Heart right ventricle (tissue), 16 donors: ENCODE data around the gene CLEC10A. TPM values are rescaled to one million over a fixed set of nuclear protein-coding genes. Genes with fewer than 3 reads are reported as not detected.

Experiments
- ATAC-seq, 8 donors: fragments of 200-7000 bp; cut with Tn5 transposase; one replicate each; pipeline ENCODE4 v1.9.1; 2020; ENCODE audit warnings: mild to moderate bottlenecking in 8 of 8, moderate library complexity in 8 of 8, moderate number of reproducible peaks in 1 of 8
- DNase-seq, 2 donors: peaks; one replicate each; pipeline ENCODE4 v3.0.0-alpha.2; 2020
- H3K27ac ChIP-seq, 10 donors: fragments of 200-600 bp; sonication (generic) in 2 of 10; one replicate each; pipeline versions ENCODE4 v1.5.0 to v1.8.0; 2020 to 2022; ENCODE audit warnings: mild to moderate bottlenecking in 3 of 10
- H3K27me3 ChIP-seq, 7 donors: fragments of 200-600 bp; one replicate each; pipeline ENCODE4 v1.8.0; 2021 to 2022; ENCODE audit warnings: mild to moderate bottlenecking in 2 of 7
- H3K36me3 ChIP-seq, 9 donors: fragments of 200-600 bp; sonication (generic) in 1 of 9; one replicate each; pipeline versions ENCODE4 v1.5.0 to v1.8.0; 2020 to 2022; ENCODE audit warnings: mild to moderate bottlenecking in 2 of 9
- H3K4me1 ChIP-seq, 9 donors: fragments of 200-600 bp; sonication (generic) in 1 of 9; one replicate each; pipeline versions ENCODE4 v1.5.0 to v1.8.0; 2020 to 2022; ENCODE audit warnings: mild to moderate bottlenecking in 4 of 9
- H3K4me3 ChIP-seq, 10 donors: fragments of 200-600 bp; sonication (generic) in 2 of 10; one replicate each; pipeline versions ENCODE4 v1.5.0 to v1.8.0; 2020 to 2022; ENCODE audit warnings: mild to moderate bottlenecking in 7 of 10, moderate library complexity in 2 of 10
- H3K9me3 ChIP-seq, 11 donors: fragments of 200-600 bp in 10 of 11; sonication (generic) in 2 of 11; one replicate each; pipeline versions ENCODE4 v1.5.0 to v1.8.0; 2013 to 2022; ENCODE audit warnings: mild to moderate bottlenecking in 2 of 11, control low read depth in 1 of 11, moderate library complexity in 1 of 11
- CTCF ChIP-seq, 9 donors: fragments of 200-600 bp; sonication (generic) in 2 of 9; IDR thresholded peaks; one replicate each; pipeline versions ENCODE4 v1.5.0 to v1.8.0; 2021 to 2022; ENCODE audit warnings: antibody characterized with exemption in 9 of 9, mild to moderate bottlenecking in 5 of 9, moderate library complexity in 1 of 9
- WGBS, 2 donors: extraction: QIAGEN DNeasy Blood & Tissue Kit; methylation state at CpG; one replicate each; pipeline ENCODE4 v1.1.7; 2013; ENCODE audit warnings: inconsistent platforms in 1 of 2; 5-methylcytosine and 5-hydroxymethylcytosine counted together
- intact Hi-C, 10 donors: fragments of 100-400 bp; cut with DNase I; formaldehyde crosslinking; loops; one replicate each; pipeline versions ENCODE4 v1.11.1 to v1.14.2; 2022
- polyA plus RNA-seq, 2 donors: library from polyadenylated mRNA; stranded (reverse); fragments of 200-250 nt; gene quantifications; one replicate each; pipeline ENCODE4 v1.2.3, GENCODE V29; 2013
- total RNA-seq, 10 donors: library from RNA; stranded (reverse); fragmentation: NEBNext Ultra II Directional in 3 of 10; extraction: Animal tissue kit (Norgen Biotek cat#: 25700) in 3 of 10; gene quantifications; one replicate each; pipeline versions ENCODE4 v1.2.1 to v1.2.4, GENCODE V29; 2021 to 2023
- donor health status: Arrhythmogenic right ventricular cardiomyopathy.
- donor health status: ischemic (EF 13 %, LVEDD 7.1; RV severe dilation, severe dysfunction).
- donor health status: healthy with polysubstance abuse.
- donor health status: DM: no; HTN: yes; CAD: no.
- donor health status: DM: no; HTN: no; CAD: no.
- donor health status: ischemic (EF 25% LVEDD 6.9; RV normal size, moderate dysfunction).
- donor health status: ischemic (EF 25% LVEDD 5.7; RV mildly dilated, moderate dysfunction).
- donor health status: healthy.
- donor health status: DM: yes; HTN: yes; CAD: no.
- donor health status: Ischemic cardiomyopathy.
- donor health status: ischemic (EF 35%, LVEDD 5.7; RV mildly dilated, moderate dysfunction).
- donor health status: nonischemic (EF 11% LVEDD 7.7; RV severe dilation, severe dysfunction).
- donor health status: DM: yes; HTN: yes; CAD: no.
- donor health status: PGD.
- donor health status: ischemic (EF 29% LVEDD 5.4; RV normal size, mild dysfunction).
- donor health status: nonischemic (EF 23%, LVEDD 6.1; RV moderate dilation, normal function).

The CLEC10A gene
- total and polyA plus RNA-seq, 12 donors: 1.4 to 26.3 (median 2.3) TPM

GRCh38 chr17:7084088-7084487 is 4.0 kb upstream of the CLEC10A start:
- DNase-seq (no peak), ATAC-seq (peak in 1 of 8 donors; percentile 9)
- no peak for TF ChIP-seq CTCF (IDR thresholded peaks at IDR 0.05)
- peak overlapping the region in 1 of 10 donors; percentile 77 for H3K27ac ChIP-seq
- H3K9me3 ChIP-seq: no peaks in the 10 kb centered on the region
- H3K4me3 ChIP-seq: no peak overlapping the region
- no peaks in the 10 kb centered on the region for H3K36me3 ChIP-seq
- H3K27me3 ChIP-seq: peaks cover 0 to 18% (median 3%) of the 10 kb centered on the region in 7 donors
- 36 to 49% methylated on average over 7 of the region's 7 CpGs for WGBS, 2 donors
- peaks cover 0 to 42% (median 0%) of the 10 kb centered on the region in 9 donors for H3K4me1 ChIP-seq
- intact Hi-C loops: loop anchor here in 1 of 10 donors (5.0 kb wide), 1 partner anchor 38 kb away; no protein-coding TSS in a partner anchor

- Histone ChIP-seq H3K4me1 (peaks cover 0 to 42% (median 0%) of the 10 kb centered on the region in 9 donors), H3K27me3 (peaks cover 0 to 13% (median 0%) of the 10 kb centered on the region in 7 donors), H3K36me3 (no peaks in the 10 kb centered on the region), H3K9me3 (no peaks in the 10 kb centered on the region), H3K4me3 (no peak overlapping the region), H3K27ac (peak overlapping the region in 1 of 10 donors; percentile 77)
- intact Hi-C loops: loop anchor here in 1 of 10 donors (5.0 kb wide), 1 partner anchor 39 kb away; no protein-coding TSS in a partner anchor
- WGBS, 2 donors: 83 to 85% methylated on average over 4 of the region's 4 CpGs
- ATAC-seq (no peak), DNase-seq (no peak)
- no peak for TF ChIP-seq CTCF (IDR thresholded peaks at IDR 0.05)
Observed at GRCh38 chr17:7083592-7083991, 3.5 kb upstream of the CLEC10A start.

GRCh38 chr17:7081341-7082062 is 1.5 kb upstream of the CLEC10A start:
- Histone ChIP-seq H3K36me3 (no peaks in the 10 kb centered on the region), H3K27me3 (peaks cover 0 to 8% (median 0%) of the 10 kb centered on the region in 7 donors), H3K27ac (no peak overlapping the region), H3K9me3 (no peaks in the 10 kb centered on the region), H3K4me3 (no peak overlapping the region), H3K4me1 (peaks cover 0 to 42% (median 0%) of the 10 kb centered on the region in 9 donors)
- no peak for DNase-seq
- no peak for TF ChIP-seq CTCF (IDR thresholded peaks at IDR 0.05)
- 81 to 86% methylated on average over 16 of the region's 16 CpGs for WGBS, 2 donors
- intact Hi-C loops: loop anchor here in 1 of 10 donors (5.0 kb wide), 1 partner anchor 41 kb away; no protein-coding TSS in a partner anchor
- no peak for ATAC-seq

GRCh38 chr17:7080456-7081041 is 498 bp upstream of the CLEC10A start:
- ATAC-seq: peak in 7 of 8 donors; percentile 41 to 86 (median 78)
- H3K4me3 ChIP-seq: no peak overlapping the region
- H3K27me3 ChIP-seq: peaks cover 0 to 5% (median 0%) of the 10 kb centered on the region in 7 donors
- no peak for TF ChIP-seq CTCF (IDR thresholded peaks at IDR 0.05)
- H3K27ac ChIP-seq: peak overlapping the region in 6 of 10 donors; percentile 4 to 79 (median 48)
- DNase-seq: peak; percentile 36 to 39
- no peaks in the 10 kb centered on the region for H3K9me3 ChIP-seq
- intact Hi-C loops: loop anchor here in 1 of 10 donors (5.0 kb wide), 1 partner anchor 42 kb away; no protein-coding TSS in a partner anchor
- H3K4me1 ChIP-seq: peaks cover 0 to 42% (median 0%) of the 10 kb centered on the region in 9 donors
- H3K36me3 ChIP-seq: no peaks in the 10 kb centered on the region
- 52 to 60% methylated on average over 10 of the region's 10 CpGs for WGBS, 2 donors
